Astrocyte of the spinal cord (primary cell): ENCODE results near the gene SEC22A.

Experiments used
- DNase-seq: peaks from one replicate; pipeline ENCODE4 v3.0.0; 2011; ENCODE audit warnings: low read depth, low spot score
- H3K4me3 ChIP-seq: 2 replicates; pipeline ENCODE4 v1.5.1; 2011; ENCODE audit warnings: low read depth, mild to moderate bottlenecking, low read length, moderate library complexity
- in situ Hi-C: cut with HindIII; loops from 2 replicates; pipeline ENCODE4 v1.10.0; 2017; ENCODE audit warnings: low sequenced_read_pairs
- TF ChIP-seq, protein P1 (sequence below): IDR thresholded peaks from 2 replicates; pipeline ENCODE4 v1.5.1; 2012; ENCODE audit warnings: low read depth, mild to moderate bottlenecking, low read length, inconsistent platforms

SEC22A gene

DNA sequence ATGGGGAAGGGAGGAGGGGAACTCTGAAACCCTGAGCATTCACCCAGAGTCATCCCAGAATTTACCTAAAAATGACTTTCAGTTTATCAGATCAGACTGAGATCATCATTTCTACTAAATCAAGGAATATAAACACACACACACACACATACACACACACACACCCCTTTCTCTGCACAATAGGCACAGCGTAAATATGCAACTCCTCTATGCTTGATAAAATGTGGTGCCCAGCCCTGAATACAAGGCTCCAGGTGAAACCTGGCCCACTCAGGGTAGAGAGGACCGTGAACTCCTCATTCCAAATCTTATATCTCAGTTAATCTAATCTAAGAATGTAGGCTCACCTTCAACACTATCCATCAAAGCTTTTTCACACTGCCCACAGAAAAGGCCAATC lies 31.8 kb upstream of the SEC22A start:
- in situ Hi-C loops, result no loop called here
- DNase-seq, result no peak
- TF ChIP-seq, protein P1, sequence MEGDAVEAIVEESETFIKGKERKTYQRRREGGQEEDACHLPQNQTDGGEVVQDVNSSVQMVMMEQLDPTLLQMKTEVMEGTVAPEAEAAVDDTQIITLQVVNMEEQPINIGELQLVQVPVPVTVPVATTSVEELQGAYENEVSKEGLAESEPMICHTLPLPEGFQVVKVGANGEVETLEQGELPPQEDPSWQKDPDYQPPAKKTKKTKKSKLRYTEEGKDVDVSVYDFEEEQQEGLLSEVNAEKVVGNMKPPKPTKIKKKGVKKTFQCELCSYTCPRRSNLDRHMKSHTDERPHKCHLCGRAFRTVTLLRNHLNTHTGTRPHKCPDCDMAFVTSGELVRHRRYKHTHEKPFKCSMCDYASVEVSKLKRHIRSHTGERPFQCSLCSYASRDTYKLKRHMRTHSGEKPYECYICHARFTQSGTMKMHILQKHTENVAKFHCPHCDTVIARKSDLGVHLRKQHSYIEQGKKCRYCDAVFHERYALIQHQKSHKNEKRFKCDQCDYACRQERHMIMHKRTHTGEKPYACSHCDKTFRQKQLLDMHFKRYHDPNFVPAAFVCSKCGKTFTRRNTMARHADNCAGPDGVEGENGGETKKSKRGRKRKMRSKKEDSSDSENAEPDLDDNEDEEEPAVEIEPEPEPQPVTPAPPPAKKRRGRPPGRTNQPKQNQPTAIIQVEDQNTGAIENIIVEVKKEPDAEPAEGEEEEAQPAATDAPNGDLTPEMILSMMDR, result no peak
- H3K4me3 ChIP-seq, result no peak overlapping the region

GRCh38 chr3:123180791-123181190 lies 21.0 kb upstream of the SEC22A start:
- TF ChIP-seq, protein P1, result no peak
- in situ Hi-C loops, result no loop called here
- no peak overlapping the region for H3K4me3 ChIP-seq
- no peak for DNase-seq

DNA sequence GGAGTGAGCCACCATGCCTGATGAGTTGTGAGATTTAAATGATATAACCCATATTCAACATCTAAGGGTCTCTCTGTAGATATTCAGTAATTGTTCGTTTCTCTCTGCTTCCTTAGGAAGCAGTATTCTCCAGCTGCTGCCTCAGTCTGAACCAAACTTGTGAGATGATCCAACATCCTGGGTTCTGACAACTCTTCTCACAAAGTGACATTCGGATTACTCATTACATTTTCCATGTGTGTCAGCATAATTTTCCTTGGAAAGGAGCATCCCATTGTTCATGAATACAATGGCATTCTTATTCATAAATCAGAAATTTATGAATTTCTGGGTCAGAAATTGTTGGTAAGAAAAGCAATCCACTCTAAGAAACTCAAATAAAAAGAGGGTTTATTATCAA lies 15.0 kb upstream of the SEC22A start:
- no peak overlapping the region for H3K4me3 ChIP-seq
- in situ Hi-C loops, result no loop called here
- TF ChIP-seq, protein P1, result no peak
- DNase-seq, result no peak

- DNase-seq, result no peak
- in situ Hi-C loops, result no loop called here
- no peak overlapping the region for H3K4me3 ChIP-seq
- TF ChIP-seq, protein P1, result no peak
Measured at GRCh38 chr3:123188058-123188457, 13.7 kb upstream of the SEC22A start.

DNA sequence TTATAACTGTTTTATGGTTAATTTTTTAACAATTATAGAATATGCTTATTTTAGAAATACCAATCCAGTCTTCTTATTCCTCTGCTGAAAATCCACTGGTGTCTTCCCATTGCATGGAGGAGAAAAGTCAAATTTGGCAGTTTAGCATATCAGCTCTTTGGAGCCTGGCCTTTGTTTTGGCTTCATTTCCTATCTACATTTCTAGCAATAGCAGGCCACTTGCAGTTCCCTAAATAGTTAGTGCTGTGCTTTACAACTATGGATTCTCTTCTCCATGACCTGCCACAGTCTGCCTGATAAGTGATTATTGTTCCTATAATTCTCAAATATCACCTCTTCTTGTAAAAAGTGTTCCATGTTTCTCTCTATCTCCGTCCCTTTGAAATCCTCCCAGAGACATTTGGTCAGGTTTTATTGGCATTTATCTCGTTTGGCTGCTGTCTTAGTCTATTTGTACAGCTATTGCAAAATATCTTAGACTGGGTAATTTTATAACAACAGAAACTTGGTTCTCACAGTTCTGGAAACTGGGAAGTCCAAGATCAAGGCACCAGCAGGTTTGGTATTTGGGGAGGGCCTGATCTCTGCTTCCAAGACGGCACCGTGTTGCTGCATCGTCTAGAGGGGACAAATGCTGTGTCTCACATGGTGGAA lies 8.2 kb upstream of the SEC22A start:
- TF ChIP-seq, protein P1, result no peak
- DNase-seq, result no peak
- H3K4me3 ChIP-seq, result no peak overlapping the region
- in situ Hi-C loops, result no loop called here

DNA sequence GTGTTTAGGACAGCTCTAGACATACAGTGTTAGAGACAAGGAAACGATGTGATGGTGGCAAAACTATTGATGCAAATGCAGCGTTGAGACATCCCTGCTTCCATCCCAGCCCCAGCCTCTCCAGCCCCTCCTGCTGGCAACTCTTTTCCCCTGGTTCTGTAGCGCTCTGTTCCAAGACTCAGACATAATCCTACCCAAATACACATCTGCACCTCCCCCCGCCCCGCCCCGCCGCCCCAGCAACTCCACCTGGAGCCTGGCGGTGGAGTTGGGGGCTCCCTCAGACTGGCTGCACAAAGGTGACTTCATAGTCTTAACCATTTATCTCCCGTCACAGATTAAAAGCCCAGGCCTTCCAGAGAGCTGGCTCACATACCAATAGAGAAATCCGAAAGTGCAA lies 7.2 kb upstream of the SEC22A start:
- H3K4me3 ChIP-seq, result no peak overlapping the region
- DNase-seq, result peak; percentile 13
- TF ChIP-seq, protein P1, result peak; percentile 60
- in situ Hi-C loops, result no loop called here
